B cell (primary cell): ENCODE measurements around the gene OBP2B. TPM values are rescaled to one million over a fixed set of nuclear protein-coding genes. Genes with fewer than 3 reads are reported as not detected.
"Not testable (repeated sequence)": the region's sequence is repeated elsewhere in the genome, so short reads cannot be mapped to it uniquely, and the experiment has no call there.

Experiments used
- ATAC-seq: fragments of 200-7000 bp; cut with Tn5 transposase; one replicate; pipeline ENCODE4 v1.10.0; 2021; ENCODE audit warnings: low read depth, mild to moderate bottlenecking, moderate number of reproducible peaks, moderate library complexity
- CTCF ChIA-PET: fragments of 350-600 bp; sonication (Branson Sonifier 250); formaldehyde crosslinking; loops from one replicate; lab custom pipeline; 2021; ENCODE audit warnings: antibody characterized with exemption, inconsistent platforms; lab: Charles Lee
- POLR2A ChIA-PET: fragments of 350-600 bp; sonication (Branson Sonifier 250); formaldehyde crosslinking; loops from one replicate; lab custom pipeline; 2021; ENCODE audit warnings: antibody characterized with exemption; lab: Charles Lee
- DNase-seq: peaks from one replicate; pipeline ENCODE4 v3.0.0; 2013
- H2AFZ ChIP-seq: 2 replicates; pipeline ENCODE4 v1.6.1; 2012; ENCODE audit warnings: mild to moderate bottlenecking, low read depth, low read length; ENCODE audit not compliant: insufficient read depth, poor library complexity, severe bottlenecking
- H3K27ac ChIP-seq, 2 donors: 1 replicate in 1 of 2; 2 replicates in 1 of 2; pipeline ENCODE4 v1.5.1; 2012 to 2013; ENCODE audit warnings: low read length in 2 of 2, mild to moderate bottlenecking in 2 of 2, moderate library complexity in 1 of 2
- H3K27me3 ChIP-seq, 4 experiments: fragments of 200-600 bp in 1 of 4; sonication (generic) in 1 of 4; replicated peaks in 1 of 4; 1 replicate in 2 of 4; 2 replicates in 2 of 4; pipeline versions ENCODE4 v1.6.1 to v1.7.0; 2013 to 2016; ENCODE audit warnings: low read length in 3 of 4, mild to moderate bottlenecking in 2 of 4, mixed read lengths in 1 of 4, moderate library complexity in 1 of 4; ENCODE audit not compliant: insufficient read depth in 4 of 4, control insufficient read depth in 3 of 4; ENCODE audit errors: control extremely low read depth in 1 of 4
- H3K36me3 ChIP-seq, 2 experiments: replicated peaks in 1 of 2; 1 replicate in 1 of 2; 2 replicates in 1 of 2; pipeline versions ENCODE4 v1.6.1 to v1.7.1; 2013; ENCODE audit warnings: low read length in 1 of 2; ENCODE audit not compliant: insufficient read depth in 2 of 2, control insufficient read depth in 1 of 2; ENCODE audit errors: control extremely low read depth in 1 of 2, extremely low read depth in 1 of 2
- H3K4me1 ChIP-seq, 2 donors: fragments of 200-600 bp in 1 of 2; sonication (generic) in 1 of 2; 1 replicate in 1 of 2; 2 replicates in 1 of 2; pipeline versions ENCODE4 v1.5.1 to v1.6.1; 2013 to 2017; ENCODE audit warnings: low read length in 2 of 2; ENCODE audit not compliant: control insufficient read depth in 2 of 2, insufficient read depth in 2 of 2
- H3K4me2 ChIP-seq: replicated peaks from 2 replicates; pipeline ENCODE3; 2012; ENCODE audit warnings: mild to moderate bottlenecking, low read depth, low read length; ENCODE audit not compliant: poor library complexity, severe bottlenecking
- H3K4me3 ChIP-seq, 5 experiments: fragments of 200-600 bp in 1 of 5; sonication (generic) in 1 of 5; 1 replicate in 3 of 5; 2 replicates in 2 of 5; pipeline versions ENCODE4 v1.5.1 to v1.7.0; 2011 to 2016; ENCODE audit warnings: low read length in 4 of 5, mild to moderate bottlenecking in 4 of 5, low read depth in 2 of 5, control low read depth in 1 of 5, moderate library complexity in 1 of 5; ENCODE audit not compliant: insufficient read depth in 1 of 5; ENCODE audit errors: control extremely low read depth in 1 of 5, extremely low read depth in 1 of 5
- H3K79me2 ChIP-seq: fragments of 200-600 bp; sonication (generic); one replicate; pipeline ENCODE4 v1.6.0; 2016; ENCODE audit warnings: low read length; ENCODE audit not compliant: control insufficient read depth, insufficient read depth
- H3K9ac ChIP-seq: fragments of 200-600 bp; sonication (generic); 2 replicates; pipeline ENCODE4 v1.6.1; 2017; ENCODE audit warnings: mild to moderate bottlenecking, low read length, moderate library complexity
- H3K9me3 ChIP-seq, 3 donors: one replicate each; pipeline versions ENCODE4 v1.6.1 to v1.7.1; 2013; ENCODE audit warnings: low read length in 2 of 3; ENCODE audit not compliant: control insufficient read depth in 2 of 3, insufficient read depth in 1 of 3; ENCODE audit errors: control extremely low read depth in 1 of 3
- H4K20me1 ChIP-seq: 2 replicates; pipeline ENCODE4 v1.6.0; 2012; ENCODE audit warnings: mild to moderate bottlenecking, low read length; ENCODE audit not compliant: insufficient read depth, control insufficient read depth, poor library complexity, severe bottlenecking
- H3K27ac Mint-ChIP-seq: one replicate; pipeline ENCODE4 v1.8.0; 2021; ENCODE audit warnings: mixed read lengths
- H3K27me3 Mint-ChIP-seq: one replicate; pipeline ENCODE4 v1.8.0; 2021; ENCODE audit warnings: mixed read lengths
- H3K4me1 Mint-ChIP-seq: one replicate; pipeline ENCODE4 v1.8.0; 2021; ENCODE audit warnings: mixed read lengths
- H3K4me3 Mint-ChIP-seq: one replicate; pipeline ENCODE4 v1.8.0; 2021; ENCODE audit warnings: mixed read lengths
- H3K9me3 Mint-ChIP-seq: one replicate; pipeline ENCODE4 v1.8.0; 2022; ENCODE audit warnings: mixed read lengths; ENCODE audit not compliant: insufficient read depth
- EZH2 ChIP-seq: IDR thresholded peaks from 2 replicates; pipeline ENCODE4 v1.6.1; 2012; ENCODE audit warnings: borderline replicate concordance, low read depth, mild to moderate bottlenecking, moderate library complexity, low read length; ENCODE audit not compliant: insufficient read depth, poor library complexity, severe bottlenecking
- WGBS: methylation state at CpG from one replicate; pipeline ENCODE4 v1.1.5; 2013; ENCODE audit warnings: missing lambda C conversion rate; ENCODE audit not compliant: insufficient coverage; 5-methylcytosine and 5-hydroxymethylcytosine counted together
- intact Hi-C: fragments of 100-400 bp; cut with micrococcal nuclease; formaldehyde crosslinking; loops from one replicate; pipeline ENCODE4 v1.10.0; 2022
- polyA plus RNA-seq: library from polyadenylated mRNA; depleted of rRNA; stranded (reverse); fragments of >200 nt; gene quantifications from 2 replicates; pipeline ENCODE4 v1.2.3, GENCODE V29; 2012
- total RNA-seq, 2 donors: library from RNA; stranded (reverse); fragments of 120-200 nt in 1 of 2; gene quantifications; 1 replicate in 1 of 2; 2 replicates in 1 of 2; pipeline versions ENCODE4 v1.2.3 to v1.2.4, GENCODE V29; 2013 to 2022
- TF ChIP-seq, protein P1 (sequence below): fragments of 200-600 bp; IDR thresholded peaks from one replicate; pipeline ENCODE4 v1.8.0; 2022; ENCODE audit warnings: antibody characterized with exemption, mild to moderate bottlenecking

OBP2B gene
- total and polyA plus RNA-seq, 2 donors (not counting 1 experiment from before 2014, with no cell fraction given): not detected

DNA sequence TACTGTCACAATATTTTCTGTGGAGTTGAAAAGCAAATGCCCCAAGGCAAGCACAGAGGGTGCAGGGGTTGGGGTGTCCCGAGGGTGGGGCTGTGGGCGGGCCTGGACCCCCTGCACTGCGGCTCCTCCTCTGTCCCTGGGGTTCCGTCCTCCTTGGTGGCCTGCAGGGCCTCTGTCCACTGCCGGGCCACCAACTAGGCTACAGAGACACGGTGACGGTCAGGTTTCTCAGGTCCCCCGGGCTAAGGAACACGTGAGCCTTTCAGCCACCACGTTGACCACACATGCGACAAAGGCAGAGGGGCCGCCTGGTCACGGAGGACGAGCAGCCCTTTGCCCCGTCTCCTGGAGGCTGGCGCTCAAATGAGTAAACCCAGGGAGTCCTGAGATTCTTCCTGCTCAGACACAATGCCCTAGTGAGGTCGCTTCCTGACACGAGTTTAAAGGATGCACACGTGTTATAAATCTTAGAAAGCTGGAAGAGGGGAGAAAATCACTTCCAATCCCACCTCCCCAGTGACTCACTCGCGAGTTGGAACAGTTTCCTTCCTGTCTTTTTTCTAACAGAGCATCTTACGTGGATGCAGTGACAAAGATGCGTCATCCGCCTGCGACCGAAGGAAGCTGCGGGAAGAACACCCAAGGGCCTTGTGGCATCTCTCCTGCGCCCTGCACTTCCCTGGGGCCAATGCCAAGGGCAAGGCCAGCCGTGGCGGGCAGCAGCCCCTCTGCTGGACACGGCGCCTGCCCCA, 24.8 kb upstream of the OBP2B start:
- WGBS: 87% methylated on average over 23 of the region's 32 CpGs
- DNase-seq (no peak), ATAC-seq (no peak)
- Histone ChIP-seq H3K4me3 (no peak overlapping the region), H3K4me1 (peaks cover 6% of the 10 kb centered on the region in 2 donors), H3K27me3 (peaks cover 0 to 14% (median under 1%) of the 10 kb centered on the region in 4 experiments), H3K27ac (no peak overlapping the region), H3K9me3 (peaks cover 0 to 8% (median 0%) of the 10 kb centered on the region in 3 donors), H2AFZ (no peak overlapping the region), H3K9ac (no peak overlapping the region), H3K4me2 (no peak overlapping the region), H4K20me1 (no peaks in the 10 kb centered on the region), H3K36me3 (no peaks in the 10 kb centered on the region), H3K79me2 (no peaks in the 10 kb centered on the region)
- H3K4me1 Mint-ChIP-seq: peaks cover 10% of the 10 kb centered on the region
- no peak overlapping the region for H3K4me3 Mint-ChIP-seq
- H3K27ac Mint-ChIP-seq: no peak overlapping the region
- ChIA-PET POLR2A (no interaction called here), CTCF (interaction anchor here (0.6 kb wide), 1 partner anchor 217 kb away, joined by 3 read pairs; no protein-coding TSS in a partner anchor)
- peaks cover 27% of the 10 kb centered on the region for H3K27me3 Mint-ChIP-seq
- H3K9me3 Mint-ChIP-seq: no peaks in the 10 kb centered on the region
- intact Hi-C loops: no loop called here
- TF ChIP-seq, protein P1, sequence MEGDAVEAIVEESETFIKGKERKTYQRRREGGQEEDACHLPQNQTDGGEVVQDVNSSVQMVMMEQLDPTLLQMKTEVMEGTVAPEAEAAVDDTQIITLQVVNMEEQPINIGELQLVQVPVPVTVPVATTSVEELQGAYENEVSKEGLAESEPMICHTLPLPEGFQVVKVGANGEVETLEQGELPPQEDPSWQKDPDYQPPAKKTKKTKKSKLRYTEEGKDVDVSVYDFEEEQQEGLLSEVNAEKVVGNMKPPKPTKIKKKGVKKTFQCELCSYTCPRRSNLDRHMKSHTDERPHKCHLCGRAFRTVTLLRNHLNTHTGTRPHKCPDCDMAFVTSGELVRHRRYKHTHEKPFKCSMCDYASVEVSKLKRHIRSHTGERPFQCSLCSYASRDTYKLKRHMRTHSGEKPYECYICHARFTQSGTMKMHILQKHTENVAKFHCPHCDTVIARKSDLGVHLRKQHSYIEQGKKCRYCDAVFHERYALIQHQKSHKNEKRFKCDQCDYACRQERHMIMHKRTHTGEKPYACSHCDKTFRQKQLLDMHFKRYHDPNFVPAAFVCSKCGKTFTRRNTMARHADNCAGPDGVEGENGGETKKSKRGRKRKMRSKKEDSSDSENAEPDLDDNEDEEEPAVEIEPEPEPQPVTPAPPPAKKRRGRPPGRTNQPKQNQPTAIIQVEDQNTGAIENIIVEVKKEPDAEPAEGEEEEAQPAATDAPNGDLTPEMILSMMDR: no peak
- no peak for TF ChIP-seq EZH2

- DNase-seq, H3K4me2 ChIP-seq, H3K36me3 ChIP-seq, H2AFZ ChIP-seq, POLR2A ChIA-PET, H3K27me3 ChIP-seq, H3K9me3 Mint-ChIP-seq, H3K27ac ChIP-seq, intact Hi-C loops, H3K4me1 ChIP-seq, H3K27ac Mint-ChIP-seq, ATAC-seq, H3K4me3 Mint-ChIP-seq, H4K20me1 ChIP-seq, H3K4me3 ChIP-seq, H3K9me3 ChIP-seq, H3K9ac ChIP-seq, CTCF ChIA-PET, H3K4me1 Mint-ChIP-seq, H3K79me2 ChIP-seq: not testable (repeated sequence)
- 96% methylated on average over 22 of the region's 24 CpGs for WGBS
- peaks cover 16% of the 10 kb centered on the region for H3K27me3 Mint-ChIP-seq
Measured at GRCh38 chr9:133231934-133232568, 23.0 kb upstream of the OBP2B start.

GRCh38 chr9:133230514-133230913, 21.5 kb upstream of the OBP2B start:
- H3K36me3 ChIP-seq, H4K20me1 ChIP-seq, H3K4me3 ChIP-seq, CTCF ChIA-PET, H3K4me1 ChIP-seq, H3K4me2 ChIP-seq, ATAC-seq, H3K27me3 Mint-ChIP-seq, H3K27ac ChIP-seq, H3K79me2 ChIP-seq, H3K9me3 Mint-ChIP-seq, H3K27me3 ChIP-seq, H3K4me3 Mint-ChIP-seq, H3K27ac Mint-ChIP-seq, H3K4me1 Mint-ChIP-seq, DNase-seq, H2AFZ ChIP-seq, intact Hi-C loops, H3K9me3 ChIP-seq, H3K9ac ChIP-seq, POLR2A ChIA-PET: not testable (repeated sequence)
- WGBS: 100% methylated on average over 2 of the region's 7 CpGs
